Tibial nerve (tissue), 3 donors: ENCODE measurements around the gene SLC35G6.

ENCODE experiments used
- POLR2A ChIP-seq, 2 donors: fragments of 450-650 bp; IDR thresholded peaks; one replicate each; pipeline ENCODE4 v1.6.1; 2017; ENCODE audit warnings: antibody characterized with exemption in 2 of 2, mild to moderate bottlenecking in 2 of 2, moderate library complexity in 2 of 2
- TF ChIP-seq, protein P1 (sequence below), 5 experiments: fragments of 200-600 bp in 3 of 5; fragments of 450-650 bp in 2 of 5; sonication (generic) in 3 of 5; IDR thresholded peaks; one replicate each; pipeline ENCODE4 v1.5.1; 2016 to 2019; ENCODE audit warnings: antibody characterized with exemption in 5 of 5, mild to moderate bottlenecking in 3 of 5, moderate library complexity in 2 of 5

GRCh38 chr17:7478276-7479212, 2.7 kb upstream of the SLC35G6 start:
- peak in 1 of 2 donors; percentile 12 for TF ChIP-seq POLR2A (IDR thresholded peaks at IDR 0.05)
- TF ChIP-seq, protein P1, sequence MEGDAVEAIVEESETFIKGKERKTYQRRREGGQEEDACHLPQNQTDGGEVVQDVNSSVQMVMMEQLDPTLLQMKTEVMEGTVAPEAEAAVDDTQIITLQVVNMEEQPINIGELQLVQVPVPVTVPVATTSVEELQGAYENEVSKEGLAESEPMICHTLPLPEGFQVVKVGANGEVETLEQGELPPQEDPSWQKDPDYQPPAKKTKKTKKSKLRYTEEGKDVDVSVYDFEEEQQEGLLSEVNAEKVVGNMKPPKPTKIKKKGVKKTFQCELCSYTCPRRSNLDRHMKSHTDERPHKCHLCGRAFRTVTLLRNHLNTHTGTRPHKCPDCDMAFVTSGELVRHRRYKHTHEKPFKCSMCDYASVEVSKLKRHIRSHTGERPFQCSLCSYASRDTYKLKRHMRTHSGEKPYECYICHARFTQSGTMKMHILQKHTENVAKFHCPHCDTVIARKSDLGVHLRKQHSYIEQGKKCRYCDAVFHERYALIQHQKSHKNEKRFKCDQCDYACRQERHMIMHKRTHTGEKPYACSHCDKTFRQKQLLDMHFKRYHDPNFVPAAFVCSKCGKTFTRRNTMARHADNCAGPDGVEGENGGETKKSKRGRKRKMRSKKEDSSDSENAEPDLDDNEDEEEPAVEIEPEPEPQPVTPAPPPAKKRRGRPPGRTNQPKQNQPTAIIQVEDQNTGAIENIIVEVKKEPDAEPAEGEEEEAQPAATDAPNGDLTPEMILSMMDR (IDR thresholded peaks at IDR 0.05), result peak in 2 of 5 experiments; percentile 9
